GM12891 (cell line): ENCODE results near the gene MAGI3.

ENCODE experiments used
- POLR2A ChIP-seq: IDR thresholded peaks from 2 replicates; pipeline ENCODE4 v1.6.1; 2011; ENCODE audit warnings: low read depth, low read length, control low read depth
- POLR2AphosphoS5 ChIP-seq: IDR thresholded peaks from 2 replicates; pipeline ENCODE4 v1.6.1; 2011; ENCODE audit warnings: low read depth, low read length, control low read depth
- SPI1 ChIP-seq: IDR thresholded peaks from 2 replicates; pipeline ENCODE4 v1.6.1; 2011; ENCODE audit warnings: low read depth, low read length, control low read depth
- TAF1 ChIP-seq: IDR thresholded peaks from 2 replicates; pipeline ENCODE4 v1.6.1; 2011; ENCODE audit warnings: low read depth, low read length, control low read depth

DNA sequence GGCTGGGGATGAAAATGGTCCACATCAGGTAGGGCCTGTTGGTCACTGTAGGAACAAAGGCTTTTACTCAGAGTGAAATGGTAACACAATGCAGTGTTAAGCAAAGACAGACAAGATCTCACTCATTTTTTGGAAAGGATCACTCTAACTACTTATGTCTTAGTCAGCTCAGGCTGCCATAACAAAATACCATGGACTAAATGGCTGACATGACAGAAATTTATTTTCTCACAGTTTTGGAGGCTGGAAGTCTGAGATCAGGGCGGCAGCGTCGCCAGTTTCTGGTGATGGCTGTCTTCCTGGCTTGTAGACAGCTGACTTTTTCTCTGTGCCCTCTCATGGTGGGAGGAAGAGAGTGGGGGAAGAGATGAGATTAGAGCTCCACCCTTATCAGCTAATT lies 10.2 kb upstream of the MAGI3 start:
- TF ChIP-seq POLR2A (no peak), SPI1 (no peak), POLR2AphosphoS5 (no peak), TAF1 (no peak)
